HG03457 (cell line): ENCODE measurements around the gene PSMG4.

Experiments
- ATAC-seq: cut with Tn5 transposase; IDR thresholded peaks from one replicate; pipeline ENCODE4 v1.9.1; 2021; ENCODE audit warnings: moderate number of reproducible peaks; ENCODE audit not compliant: unreplicated experiment

PSMG4 gene

DNA sequence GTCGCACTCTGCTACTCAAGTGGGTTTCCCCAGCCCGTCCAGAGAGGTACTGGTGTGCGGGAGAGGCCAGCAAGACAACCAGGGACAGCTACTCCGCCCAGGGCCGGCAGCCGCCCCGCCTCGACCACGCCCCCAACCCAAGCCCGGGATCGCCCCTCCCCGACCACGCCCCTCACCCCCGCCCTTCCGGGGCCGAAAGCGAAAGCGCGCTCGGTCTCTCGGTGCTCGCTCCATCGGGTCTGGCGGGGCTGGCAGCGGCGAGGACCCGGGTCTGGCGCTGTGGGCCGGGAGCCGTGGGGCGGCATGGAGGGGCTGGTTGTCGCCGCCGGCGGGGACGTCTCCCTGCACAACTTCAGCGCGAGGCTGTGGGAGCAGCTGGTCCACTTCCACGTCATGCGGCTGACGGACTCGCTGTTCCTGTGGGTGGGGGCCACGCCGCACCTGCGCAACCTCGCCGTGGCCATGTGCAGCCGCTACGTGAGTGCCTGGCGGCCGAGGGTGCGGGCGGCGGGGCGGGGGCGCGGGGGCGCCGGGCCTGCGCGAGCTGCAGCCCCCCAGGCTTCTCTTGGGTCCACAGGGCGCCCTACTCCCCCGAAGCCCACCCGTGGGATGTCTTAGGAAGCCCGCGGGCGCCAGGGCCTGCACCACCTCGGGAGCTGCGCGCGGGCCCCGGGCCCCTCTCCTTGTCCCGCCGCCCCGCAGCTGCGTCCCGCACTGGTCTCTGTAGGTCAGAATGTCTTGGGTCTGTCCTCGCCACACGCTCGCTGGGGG, at the start of gene PSMG4:
Gene PSMG4 (plus strand): TSS at position 228 of the 771 bp plus-strand sequence. CDS start 76 bp downstream, at position 304.
- ATAC-seq, result peak; percentile 53

GRCh38 chr6:3209114-3210023, 49.4 kb upstream of the PSMG4 start:
- ATAC-seq, result no peak

- ATAC-seq, result no peak
These were observed 48.6 kb upstream of the PSMG4 start for GRCh38 chr6:3210024-3210610.

DNA sequence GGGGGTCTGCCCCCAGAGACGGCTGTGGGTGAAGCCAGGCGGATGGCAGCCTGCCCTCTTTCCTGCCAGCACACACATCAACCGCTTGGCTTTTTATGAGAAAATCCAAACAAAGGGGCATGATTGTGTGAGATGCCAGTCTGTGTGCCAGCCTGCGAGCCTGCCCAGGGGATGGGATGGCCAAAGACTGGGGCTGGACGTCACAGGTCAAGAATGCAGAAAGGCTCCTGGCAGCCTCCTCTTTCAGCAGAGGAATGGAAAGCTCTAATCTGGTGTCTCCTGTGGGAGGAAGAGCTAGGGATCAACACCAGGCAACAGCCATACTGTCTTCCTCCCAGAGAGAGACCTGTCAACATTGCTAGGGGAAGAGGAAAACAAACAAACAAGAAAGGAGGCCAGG, 47.1 kb upstream of the PSMG4 start:
- no peak for ATAC-seq

GRCh38 chr6:3212261-3212660, 46.5 kb upstream of the PSMG4 start:
- ATAC-seq, result no peak

GRCh38 chr6:3213334-3213695, 45.4 kb upstream of the PSMG4 start:
- no peak for ATAC-seq

DNA sequence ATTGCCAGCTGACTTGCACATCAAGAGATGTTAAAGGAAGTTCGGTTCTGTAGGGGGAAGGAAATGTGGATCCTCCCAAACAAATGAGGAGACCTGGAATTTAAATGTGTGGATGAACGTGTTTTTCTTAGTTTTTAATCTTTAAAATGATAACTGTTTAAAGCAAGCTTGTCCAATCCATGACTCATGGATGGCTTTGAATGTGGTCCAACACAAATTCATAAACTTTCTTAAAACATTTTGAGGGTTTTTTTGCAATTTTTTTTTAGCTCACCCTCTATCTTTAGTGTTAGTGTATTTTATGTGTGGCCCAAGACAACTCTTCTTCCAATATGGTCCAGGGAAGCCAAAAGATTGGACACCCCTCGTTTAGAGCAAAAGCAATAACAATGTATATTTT, 43.8 kb upstream of the PSMG4 start:
- no peak for ATAC-seq

DNA sequence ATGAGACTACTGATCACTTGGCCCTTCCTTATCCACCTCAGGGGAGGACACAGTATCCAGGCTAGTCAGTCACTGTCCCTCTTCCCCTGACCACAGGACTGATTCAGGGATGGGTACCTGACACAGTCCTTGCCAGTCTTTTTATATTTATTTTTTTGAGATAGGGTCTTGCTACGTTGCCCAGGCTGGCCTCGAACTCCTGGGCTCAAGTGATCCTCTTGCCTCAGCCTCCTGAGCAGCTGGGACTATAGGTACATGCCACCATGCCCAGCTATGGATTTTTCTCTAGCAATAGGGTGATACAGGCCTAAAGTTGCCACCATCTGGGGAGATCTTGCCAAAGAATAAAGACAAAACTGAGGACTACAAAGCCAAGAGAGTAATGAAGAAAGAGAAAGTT, 41.5 kb upstream of the PSMG4 start:
- ATAC-seq, result no peak

- ATAC-seq, result no peak
These were observed 40.5 kb upstream of the PSMG4 start for GRCh38 chr6:3218266-3218665.

GRCh38 chr6:3220366-3220765, 38.4 kb upstream of the PSMG4 start:
- no peak for ATAC-seq

DNA sequence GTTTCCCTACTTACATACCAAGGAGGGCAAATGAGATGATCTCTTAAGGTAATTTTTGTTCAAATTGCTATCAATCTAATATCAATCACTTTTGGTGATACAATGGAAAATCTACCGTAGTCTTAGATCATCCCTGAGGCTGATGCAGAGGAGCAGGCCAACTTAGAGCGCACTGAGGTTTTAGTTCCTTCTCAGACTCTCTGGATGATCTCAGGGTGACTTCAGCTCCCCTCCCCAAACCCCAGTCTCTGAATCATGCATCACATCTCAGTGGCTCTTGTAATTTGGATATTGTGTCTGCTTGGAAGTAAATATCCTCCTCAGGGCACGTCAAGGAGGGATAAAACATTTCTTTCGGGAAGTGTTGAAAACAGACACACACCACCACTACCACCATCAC, 37.2 kb upstream of the PSMG4 start:
- ATAC-seq, result no peak

DNA sequence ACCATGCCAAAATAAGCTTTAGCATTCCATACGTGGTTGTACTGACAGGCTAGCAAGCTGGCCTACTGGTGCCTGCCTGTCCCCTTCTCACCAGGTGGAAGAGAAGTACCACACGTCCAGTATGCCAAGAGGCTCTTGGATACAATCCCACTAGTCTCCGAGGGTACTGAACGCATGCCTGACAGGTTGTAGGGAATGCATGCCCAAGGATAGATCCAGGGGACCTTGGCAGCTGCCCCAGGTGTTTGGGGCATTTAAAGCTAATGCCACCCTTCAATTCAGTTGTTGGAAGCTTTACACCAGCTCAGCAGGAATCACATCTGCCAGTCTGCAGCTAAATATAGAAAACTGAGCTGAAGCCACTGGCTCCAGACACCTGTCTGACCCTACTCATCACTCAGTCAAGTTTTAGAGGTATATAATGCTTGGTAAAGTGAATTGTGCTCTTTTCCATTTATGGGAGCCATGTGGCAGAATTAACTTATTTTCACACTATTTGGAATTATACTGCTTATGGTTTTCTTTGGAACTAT, 36.2 kb upstream of the PSMG4 start:
- ATAC-seq, result no peak

DNA sequence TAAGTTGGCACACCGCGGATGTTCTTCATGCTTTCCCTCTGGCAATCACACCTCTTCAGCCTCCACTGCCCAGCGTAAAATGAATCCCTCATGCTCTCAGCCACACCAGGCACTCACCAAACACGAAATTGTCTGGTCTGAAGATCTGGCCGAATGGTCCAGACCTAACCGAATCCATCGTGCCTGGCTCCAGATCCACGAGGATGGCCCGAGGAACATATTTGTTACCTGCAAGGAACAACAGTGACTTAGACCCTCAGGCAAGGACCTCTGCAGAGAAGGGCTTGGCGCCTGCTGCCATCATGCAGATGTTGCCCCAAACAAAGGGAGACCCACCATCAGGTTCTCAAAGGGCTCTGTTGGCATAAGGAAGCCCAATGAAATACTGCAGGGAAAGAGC, 32.7 kb upstream of the PSMG4 start:
- ATAC-seq, result no peak

GRCh38 chr6:3226481-3227362, 32.0 kb upstream of the PSMG4 start:
- ATAC-seq, result no peak

DNA sequence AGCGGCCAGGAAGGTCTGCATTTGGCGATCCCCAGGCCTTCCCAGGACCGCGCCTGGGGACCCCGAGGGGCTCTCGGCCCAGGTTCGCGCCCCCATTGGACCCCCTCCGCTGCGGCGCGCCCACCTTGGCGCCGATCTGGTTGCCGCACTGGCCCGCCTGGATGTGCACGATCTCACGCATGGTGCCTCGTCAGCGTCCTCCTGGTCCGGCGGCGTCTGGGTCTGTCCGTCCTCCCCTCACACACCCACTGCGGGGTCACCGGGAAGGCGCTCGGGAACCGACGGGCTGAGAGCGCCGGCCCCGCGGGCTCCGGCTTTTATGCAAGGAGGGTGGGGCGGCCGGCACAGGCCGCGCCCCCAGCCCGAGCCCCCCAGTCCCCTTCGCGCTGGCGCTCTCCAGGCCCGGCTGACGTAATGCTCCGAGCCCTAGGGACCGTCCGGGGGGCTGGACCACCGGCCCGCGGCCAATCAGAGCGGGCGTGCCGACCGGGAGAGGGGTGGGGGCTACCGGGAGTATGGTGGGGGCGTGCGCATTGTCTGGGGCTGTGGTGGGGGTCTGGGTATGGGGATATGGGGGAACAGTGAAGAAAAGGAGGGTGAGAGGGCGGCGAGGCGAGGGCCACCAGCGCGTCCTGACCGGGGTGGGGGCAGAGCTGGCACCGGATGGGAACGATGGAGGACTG, 31.2 kb upstream of the PSMG4 start, which contains the start of gene TUBB2B:
Gene TUBB2B (minus strand): TSS at position 291 of the 683 bp plus-strand sequence. CDS start 110 bp downstream, at position 181.
- ATAC-seq, result no peak

GRCh38 chr6:3228046-3228671, 30.6 kb upstream of the PSMG4 start:
- ATAC-seq, result no peak

DNA sequence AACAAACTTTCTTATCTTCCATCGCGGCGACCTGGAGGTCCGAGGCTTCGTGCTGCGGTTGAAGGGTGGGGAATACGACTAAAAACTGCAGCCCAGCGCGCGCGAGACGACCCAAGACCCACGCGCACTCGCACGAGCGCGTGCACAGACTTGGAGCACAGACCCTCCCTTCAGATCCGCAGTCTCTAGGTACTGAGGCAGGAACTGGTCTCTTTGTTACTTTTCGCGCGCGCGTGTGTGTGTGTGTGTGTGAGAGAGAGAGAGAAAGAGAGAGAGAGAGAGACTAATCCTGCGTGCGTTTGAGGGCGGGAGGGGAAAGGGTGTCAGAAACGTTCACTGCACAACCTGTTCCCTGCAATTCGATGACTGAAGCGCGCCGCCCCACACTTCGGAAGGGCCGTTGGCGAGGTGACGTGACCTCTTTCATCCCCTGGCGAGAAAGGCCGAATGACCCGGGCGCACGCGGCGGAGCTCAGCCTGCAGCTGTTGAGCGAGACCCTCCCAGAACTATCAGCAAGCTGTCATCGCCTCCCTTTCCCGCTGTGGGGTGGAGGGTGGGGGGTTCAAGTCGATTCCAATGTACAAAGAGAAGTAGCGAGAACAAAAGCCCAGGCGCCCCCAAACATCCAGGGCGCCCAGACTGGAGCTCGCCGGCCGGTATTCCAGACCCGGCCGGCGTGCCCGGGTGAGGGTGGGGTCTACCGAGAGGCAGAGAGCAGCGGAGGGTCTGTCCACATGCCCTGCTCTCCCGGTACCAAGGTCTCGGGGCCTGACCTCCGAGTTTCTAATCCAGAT, 29.8 kb upstream of the PSMG4 start:
- ATAC-seq, result no peak

DNA sequence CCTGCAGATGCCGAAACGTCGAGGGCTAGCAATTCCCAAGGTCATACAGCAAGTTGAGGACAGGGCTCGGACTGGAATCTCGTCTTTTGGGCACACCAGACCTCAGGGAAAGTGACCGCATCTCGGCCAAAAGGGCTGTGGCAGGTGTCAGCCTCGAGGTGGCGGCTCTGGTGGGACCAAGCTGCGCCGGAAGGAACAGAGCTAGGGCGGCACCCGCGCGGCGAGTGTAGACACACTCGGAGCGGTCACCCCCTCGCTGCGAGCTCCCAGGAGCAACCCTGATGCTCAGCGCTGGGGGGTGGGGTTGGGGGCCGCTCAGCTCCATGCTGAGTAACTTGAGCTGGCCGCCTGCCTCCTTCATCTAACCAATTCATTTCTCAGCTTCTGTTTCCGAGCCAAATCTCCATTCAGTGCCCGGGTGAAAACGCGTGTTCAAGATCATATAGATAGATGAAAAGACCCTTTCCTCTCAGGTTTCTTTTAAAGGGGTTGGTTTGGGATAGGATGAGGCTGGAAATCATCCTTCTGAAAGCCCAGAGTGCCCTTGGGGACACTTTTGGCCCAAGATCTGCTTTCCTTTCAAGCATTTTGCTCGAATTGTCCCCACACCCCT, 29.1 kb upstream of the PSMG4 start:
- no peak for ATAC-seq
